Epithelial cell of prostate (primary cell): ENCODE measurements around the gene SH2D3C.
"Not testable (repeated sequence)": the region's sequence is repeated elsewhere in the genome, so short reads cannot be mapped to it uniquely, and the experiment has no call there.

Experiments used
- DNase-seq: peaks from one replicate; pipeline ENCODE4 v3.0.0-alpha.2; 2011; ENCODE audit warnings: low read depth, low spot score
- H3K27ac ChIP-seq: fragments of 450-650 bp; 2 replicates; pipeline ENCODE4 v1.5.1; 2017; ENCODE audit warnings: mild to moderate bottlenecking

Gene SH2D3C

DNA sequence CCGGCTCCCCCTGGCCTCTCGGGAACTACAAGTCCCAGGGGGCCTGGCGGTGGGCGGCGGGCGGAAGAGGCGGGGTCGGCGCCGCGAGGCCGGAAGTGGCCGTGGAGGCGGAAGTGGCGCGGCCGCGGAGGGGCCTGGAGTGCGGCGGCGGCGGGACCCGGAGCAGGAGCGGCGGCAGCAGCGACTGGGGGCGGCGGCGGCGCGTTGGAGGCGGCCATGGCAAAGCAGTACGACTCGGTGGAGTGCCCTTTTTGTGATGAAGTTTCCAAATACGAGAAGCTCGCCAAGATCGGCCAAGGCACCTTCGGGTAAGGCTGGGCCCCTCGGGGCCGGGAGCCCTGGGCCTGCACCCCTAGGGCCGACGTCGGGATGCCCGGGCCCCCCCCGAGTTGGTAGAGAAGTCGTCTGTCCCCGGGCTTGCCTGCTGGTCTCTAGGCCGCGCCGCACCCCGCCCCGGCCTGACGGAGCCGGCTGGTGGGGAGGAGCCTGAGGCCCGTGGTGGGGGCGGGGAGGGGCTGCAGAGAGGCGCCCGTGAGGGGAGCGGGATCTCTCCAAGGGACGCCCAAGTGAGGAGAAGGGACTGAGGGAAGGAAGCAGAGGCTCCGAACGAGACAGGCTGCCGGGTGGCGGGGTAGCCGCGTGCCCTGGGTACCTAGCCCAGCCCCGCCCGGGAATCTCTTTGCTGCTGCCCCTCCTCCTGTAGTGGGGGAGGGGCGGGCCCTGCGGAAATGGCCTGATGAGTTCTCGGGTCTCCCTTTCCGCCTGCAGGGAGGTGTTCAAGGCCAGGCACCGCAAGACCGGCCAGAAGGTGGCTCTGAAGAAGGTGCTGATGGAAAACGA, 7.7 kb upstream of the SH2D3C start, which contains the start of gene CDK9:
Gene CDK9 (plus strand): TSS at position 102 of the 840 bp plus-strand sequence. CDS start 115 bp downstream, at position 217.
- no peak for DNase-seq
- peak within 1 kb of the TSS; percentile 93 for H3K27ac ChIP-seq

DNA sequence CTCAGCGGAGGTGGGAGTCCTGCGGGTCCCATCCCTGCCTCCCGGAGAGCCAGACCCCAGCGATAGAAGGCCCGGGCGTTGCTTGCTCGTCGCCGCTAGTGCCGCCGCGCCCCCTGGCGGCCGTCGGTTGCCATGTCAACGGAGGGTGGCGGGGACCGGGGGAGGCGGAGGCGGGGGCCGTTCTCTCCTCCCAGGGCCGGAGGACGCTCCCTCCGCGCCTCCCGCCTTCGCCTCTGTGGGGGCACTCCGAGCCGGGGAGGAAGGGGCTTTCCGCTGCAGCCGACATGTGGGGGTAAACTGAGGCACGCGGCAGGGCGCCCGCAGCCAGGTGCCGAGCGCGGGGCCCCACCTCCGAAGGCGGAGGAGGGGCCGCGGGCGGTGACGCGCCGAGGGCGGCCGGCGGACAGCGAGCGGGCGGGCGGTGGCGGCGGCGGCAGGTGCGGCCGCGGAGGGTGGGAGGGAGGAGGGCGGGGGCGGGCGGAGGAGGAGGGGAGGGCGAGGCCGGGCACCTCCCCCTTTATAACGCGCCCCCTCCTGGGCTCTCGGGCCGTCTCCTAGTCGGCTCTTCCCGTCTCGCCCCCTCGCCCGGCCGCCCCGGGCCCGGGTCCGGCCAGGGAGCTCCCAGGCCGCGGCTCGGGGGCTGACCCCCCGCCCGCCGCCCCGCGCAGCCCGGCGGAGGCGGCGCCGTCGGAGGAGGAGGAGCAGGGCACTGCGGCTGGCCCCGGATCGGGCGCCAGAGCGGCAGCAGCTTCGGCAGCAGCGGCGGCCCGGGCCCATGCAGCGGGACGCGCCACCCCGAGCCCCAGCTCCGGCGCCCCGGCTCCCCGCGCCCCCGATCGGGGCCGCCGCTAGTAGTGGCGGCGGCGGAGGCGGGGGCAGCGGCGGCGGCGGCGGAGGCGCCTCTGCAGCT, 6.8 kb upstream of the SH2D3C start:
- peak overlapping the region; percentile 93 for H3K27ac ChIP-seq
- no peak for DNase-seq

DNA sequence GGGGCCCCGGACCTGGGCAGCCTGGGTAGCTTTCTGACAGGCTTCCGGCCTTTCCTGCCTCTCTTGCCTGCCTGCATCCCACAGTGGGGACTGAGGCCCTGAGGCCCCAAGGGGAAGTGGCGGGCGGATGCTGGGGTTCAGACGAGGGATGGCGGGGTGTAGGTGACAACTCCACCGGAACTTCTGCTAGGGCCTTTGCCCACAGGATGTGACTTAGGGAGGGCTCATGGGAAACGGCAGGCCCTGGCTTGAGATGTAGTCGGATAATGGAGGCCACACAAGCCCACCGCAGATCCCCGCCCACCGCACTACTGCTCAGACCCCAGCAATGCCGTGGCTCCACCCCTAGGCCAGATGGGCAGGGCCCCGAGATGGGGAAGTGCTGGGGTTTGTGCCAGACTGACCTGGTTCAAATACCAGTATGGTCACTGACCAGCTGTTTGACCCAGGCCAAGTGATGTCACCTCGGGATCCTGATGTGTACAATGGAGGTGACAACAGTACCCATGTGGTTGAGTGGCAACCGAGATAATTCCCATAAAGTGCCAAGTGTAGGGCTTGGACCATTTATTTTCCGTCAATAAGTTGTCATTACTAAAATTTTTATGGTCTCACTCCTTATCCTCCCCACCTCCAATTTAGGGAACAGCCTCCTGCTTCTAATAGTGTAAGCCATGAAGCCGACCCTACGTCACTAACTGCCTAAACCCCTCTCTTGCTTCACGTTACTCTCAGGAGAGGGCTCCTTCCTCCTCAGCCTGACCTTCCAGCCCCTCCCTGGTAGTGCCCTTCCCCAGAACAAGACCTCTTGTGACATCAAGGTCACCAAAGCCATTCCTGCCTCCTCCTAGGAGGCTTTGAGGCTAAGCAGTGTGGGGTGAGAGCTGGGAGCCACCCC, 4.9 kb upstream of the SH2D3C start:
- no peak for DNase-seq
- H3K27ac ChIP-seq: no peak overlapping the region

DNA sequence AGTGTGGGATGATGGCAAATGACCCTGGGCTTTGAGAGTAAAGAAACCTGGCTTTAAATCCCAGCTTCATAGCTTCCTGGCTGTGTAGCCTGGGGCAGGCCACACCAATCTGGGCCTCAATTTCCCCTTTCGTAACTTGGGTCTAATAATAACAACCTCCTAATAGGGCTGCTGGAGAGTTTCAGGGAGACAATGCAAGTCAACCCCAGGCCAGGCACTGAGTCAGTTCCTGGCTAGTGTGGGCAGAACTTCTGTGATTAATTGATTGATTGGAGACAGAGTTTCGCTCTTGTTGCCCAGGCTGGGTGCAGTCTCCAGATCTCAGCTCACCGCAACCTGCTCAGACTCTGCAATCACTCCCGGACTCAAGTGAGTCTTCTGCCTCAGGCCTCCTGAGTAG, 3.3 kb upstream of the SH2D3C start:
- no peak overlapping the region for H3K27ac ChIP-seq
- DNase-seq: no peak

DNA sequence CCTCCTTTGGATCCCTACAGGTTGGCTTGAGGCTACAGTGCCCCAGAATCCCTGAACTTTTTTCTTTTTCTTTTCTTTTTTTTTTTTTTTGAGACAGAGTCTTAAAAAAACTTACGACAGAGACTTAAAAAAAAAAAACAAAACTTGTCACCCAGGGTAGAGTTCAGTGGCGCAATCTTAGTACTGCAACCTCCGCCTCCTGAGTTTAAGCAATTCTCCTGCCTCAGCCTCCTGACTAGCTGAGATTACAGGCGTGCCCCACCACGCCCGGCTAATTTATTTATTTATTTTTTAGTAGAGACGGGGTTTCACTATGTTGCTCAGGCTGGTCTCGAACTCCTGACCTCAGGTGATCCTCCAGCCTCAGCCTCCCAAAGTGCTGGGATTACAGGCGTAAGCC, 2.4 kb upstream of the SH2D3C start:
- H3K27ac ChIP-seq: not testable (repeated sequence)

DNA sequence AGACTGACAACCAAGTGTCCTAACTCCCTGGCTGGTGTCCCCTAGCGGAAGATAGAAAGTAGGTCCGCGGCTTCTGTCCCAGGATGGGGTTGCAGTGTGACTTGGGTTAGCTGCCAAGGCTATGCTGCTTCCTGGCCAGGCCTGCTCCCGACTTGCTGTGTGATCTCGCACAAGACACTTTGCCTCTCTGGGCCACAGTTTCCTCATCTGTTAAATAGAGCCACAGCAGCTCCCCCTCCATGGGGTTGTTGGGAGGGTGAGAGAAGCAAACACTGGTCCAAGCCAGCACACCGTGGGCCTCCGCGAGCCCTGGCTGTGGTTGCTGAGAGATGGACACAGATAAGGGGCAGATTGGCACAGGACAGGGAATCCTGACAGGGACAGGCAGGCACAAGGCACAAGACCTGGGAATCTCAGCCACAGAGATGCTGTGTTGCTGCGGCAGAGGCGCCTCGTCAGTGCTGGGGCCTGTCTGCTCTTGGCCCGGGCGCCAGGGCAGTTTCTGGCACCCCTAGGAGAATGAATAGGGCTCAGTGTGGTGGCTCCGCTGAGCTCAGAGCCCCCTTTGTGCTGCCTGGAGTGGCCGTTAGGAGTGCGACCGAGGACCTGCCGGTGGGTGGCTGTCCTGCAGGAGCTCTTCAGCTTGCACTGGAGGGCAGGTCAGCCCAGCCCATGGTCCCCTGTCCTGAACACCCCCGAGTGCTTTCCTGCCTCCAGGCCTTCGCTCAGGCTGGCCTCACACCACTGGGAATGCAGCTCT, 1.8 kb upstream of the SH2D3C start:
- no peak overlapping the region for H3K27ac ChIP-seq
- DNase-seq: no peak

More for the DNA sequence above, 2.4 kb upstream of the SH2D3C start:
- not testable (repeated sequence) for DNase-seq

DNA sequence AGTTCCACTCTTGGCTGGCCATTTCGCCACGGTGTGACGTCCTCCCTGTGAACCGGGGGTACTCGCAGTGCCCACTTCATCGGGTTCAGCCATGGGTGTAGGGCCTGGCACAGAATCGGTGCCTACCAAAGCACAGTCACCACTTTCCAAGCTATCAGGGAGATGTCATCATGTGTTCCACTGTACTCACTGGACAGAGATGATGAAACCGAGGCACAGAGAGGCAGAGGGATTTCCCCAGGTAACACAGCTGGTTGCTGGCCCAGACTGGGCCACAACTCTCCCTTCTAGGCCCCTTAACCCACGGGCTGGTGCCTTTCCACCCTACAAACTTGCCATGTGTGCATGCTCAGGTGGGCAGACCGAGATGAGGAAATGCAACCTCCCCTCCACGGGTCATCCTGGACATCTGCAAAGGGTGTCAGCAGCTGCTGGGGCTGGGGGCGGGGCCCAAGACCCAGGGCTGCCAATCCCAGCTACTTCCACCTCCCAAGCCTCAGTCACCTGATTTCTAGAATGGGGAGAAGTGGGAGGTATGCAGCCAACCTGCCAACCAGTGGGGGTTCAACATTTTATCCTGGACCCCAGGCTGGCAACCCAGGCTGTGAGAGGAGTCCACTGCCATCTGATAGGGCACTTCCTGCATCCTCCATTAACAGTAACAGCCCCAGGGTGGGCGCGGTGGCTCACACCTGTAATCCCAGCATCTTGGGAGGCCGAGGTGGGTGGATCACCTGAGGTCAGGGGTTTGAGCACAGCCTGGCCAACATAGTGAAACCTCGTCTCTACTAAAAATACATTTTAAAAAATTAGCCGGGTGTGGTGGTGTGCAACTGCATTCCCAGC, 893 bp upstream of the SH2D3C start:
- no peak for DNase-seq
- no peak overlapping the region for H3K27ac ChIP-seq

DNA sequence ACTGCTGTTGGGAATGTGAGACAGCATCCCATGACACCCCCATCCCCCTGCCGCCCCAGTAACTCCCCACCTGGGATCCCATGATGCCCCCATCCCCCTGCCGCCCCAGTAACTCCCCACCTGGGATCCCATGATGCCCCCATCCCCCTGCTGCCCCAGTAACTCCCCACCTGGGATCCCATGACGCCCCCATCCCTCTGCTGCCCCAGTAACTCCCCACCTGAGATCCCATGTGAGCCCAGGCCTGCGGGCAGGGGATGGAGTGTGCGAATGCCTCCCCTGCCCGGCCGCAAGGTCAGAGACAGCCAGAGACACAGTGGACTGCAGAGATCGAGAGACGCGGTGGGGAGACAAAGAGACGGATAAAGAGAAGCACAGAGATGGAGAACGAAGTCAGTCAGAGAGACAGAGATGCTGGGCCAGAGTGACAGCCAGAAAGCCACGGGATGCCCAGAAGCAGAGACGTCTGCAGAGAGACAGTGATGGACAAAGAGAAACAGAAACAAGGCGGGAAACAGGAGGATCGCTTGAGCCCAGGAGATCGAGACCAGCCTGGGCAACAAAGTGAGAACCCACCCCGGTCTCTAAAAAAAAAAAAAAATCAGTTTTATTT, 992 bp downstream of the SH2D3C start:
- no peak overlapping the region for H3K27ac ChIP-seq
- no peak for DNase-seq

DNA sequence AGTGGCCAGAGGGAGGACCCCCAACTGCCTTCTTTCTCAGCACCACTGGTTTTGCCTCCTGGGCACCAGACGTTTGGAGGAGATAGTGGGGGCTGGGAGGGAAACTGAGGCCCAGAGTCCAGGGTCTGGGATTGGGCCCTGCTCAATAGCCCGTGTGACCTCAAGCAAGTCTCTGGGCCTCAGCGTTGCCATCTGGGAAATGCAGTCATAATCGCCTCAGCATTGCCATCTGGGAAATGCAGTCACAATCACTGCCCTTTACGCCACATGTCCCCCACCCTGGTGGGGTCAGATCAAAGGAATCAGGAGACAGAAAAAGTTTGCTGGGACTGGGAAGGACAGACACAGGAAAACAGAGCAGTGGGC, 1.6 kb downstream of the SH2D3C start:
- DNase-seq: no peak
- H3K27ac ChIP-seq: no peak overlapping the region

DNA sequence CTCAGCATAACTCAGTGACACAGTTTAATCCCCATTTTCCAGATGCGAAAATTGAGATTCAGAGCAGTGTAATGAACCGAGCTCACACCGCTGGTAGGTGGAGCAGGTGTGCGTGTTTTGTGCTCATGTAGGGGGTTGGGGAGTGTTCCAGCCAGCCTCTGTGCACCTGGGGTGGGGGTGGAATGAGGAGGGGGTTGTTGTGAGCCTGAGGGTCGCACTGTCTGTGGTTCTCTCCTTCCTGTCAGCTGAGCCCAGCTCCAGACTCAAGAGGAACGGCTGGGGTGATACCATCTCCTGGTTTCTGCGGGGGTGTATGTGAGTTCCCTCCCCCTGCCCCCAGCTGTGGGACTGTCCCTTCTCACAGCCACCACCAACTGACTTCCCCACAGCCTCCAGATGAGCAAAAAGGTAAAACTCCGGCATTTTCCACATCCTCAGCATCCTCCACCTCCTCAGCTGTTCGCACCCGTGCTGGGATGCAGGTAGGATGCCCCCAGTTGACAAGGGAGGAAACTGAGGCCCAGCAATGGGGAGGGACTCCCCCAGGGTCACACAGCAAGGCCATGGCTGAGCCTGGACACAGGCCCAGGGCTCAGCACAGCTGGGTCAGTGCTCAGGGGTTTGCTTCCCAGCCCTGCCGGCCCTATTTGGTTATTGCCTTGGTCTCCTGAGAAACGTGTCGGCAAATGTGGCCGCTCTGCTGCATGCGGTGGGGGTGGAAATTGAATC, 2.1 kb downstream of the SH2D3C start:
- no peak for DNase-seq
- H3K27ac ChIP-seq: no peak overlapping the region

DNA sequence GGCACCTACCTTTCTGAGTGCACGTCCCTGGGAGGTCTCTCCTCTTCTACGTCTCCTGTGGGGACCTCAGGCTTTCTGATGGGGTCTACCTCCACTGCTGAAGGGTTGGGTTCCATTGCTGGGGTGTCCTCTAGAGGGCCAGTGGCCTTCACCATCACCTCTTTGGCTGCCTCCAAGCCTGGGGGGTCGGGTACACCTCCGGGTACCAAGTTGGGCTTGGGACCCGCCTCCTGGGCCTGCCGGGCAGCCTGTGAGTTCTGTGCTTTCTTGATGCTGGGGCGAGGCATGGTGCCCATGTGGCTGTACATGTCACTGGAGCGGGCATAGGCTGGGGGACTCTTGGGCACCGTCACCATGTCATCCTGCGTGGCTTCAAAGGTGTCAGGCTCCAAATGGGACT, 4.5 kb downstream of the SH2D3C start:
- DNase-seq: no peak
- H3K27ac ChIP-seq: no peak overlapping the region

DNA sequence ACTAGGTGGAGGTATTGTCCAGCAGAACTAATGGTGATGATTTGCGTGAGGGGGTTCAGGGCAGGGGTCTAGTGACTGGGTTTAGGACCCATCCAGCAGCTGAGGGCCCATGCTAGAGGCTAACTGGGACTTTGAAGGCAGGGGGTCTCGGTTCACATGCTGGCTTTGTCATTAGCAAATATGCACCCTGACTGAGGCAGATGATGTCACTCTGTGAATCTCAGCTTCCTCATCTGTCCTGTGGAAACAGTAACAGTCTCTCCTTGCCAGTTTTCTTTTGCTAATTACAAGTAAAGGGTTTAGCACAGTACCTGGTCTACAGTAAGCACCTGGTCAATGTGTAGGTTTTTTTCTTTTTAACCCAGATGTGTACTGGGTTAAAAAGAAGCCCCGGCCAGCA, 5.2 kb downstream of the SH2D3C start:
- no peak overlapping the region for H3K27ac ChIP-seq
- DNase-seq: no peak

DNA sequence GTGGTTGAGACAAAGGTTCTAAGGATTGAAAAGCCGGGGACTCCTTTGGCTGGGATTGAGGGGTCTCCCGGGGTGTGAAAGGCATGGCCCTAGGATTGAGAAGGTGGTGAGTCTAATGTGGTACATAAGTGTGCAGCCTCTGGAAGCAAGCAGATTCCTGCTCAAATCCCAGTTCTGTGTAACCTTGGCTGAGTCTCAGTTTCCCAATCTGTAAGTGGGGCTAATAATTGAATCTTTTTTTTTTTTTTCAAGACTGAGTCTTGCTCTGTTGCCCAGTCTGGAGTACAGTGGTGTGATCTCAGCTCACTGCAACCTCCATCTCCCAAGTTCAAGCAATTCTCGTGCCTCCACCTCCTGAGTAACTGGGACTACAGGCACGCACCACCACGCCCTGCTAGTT, 5.9 kb downstream of the SH2D3C start:
- no peak overlapping the region for H3K27ac ChIP-seq
- no peak for DNase-seq

DNA sequence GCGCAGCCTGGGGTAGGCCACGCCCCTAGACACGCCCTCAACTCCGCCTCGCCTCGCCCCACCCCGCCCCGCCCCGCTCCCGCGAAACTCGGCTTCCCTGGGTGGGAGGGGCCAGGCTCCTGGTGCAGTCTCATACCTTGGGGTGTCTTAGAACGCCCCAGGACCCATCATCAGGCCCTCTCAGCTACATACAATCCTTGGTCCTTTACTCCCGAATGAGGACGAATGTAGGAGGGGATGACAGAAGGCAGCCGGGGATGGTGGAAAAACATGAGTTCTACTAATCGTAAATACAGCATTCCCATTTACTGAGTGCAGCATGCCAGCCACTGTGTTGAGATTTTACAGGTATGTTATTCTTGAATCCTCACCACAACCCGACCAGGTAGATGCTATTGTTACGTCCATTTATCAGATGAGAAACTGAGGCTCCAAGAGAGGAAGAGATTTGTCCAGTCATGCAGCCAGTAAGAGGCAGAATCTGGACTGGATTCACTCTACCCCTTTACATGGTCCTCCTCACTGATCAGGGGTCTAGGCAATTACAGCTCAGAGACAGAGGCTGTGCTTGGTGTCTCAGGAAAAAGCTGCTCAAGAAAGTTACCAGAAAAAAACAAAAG, 6.8 kb downstream of the SH2D3C start:
- DNase-seq: no peak
- no peak overlapping the region for H3K27ac ChIP-seq

DNA sequence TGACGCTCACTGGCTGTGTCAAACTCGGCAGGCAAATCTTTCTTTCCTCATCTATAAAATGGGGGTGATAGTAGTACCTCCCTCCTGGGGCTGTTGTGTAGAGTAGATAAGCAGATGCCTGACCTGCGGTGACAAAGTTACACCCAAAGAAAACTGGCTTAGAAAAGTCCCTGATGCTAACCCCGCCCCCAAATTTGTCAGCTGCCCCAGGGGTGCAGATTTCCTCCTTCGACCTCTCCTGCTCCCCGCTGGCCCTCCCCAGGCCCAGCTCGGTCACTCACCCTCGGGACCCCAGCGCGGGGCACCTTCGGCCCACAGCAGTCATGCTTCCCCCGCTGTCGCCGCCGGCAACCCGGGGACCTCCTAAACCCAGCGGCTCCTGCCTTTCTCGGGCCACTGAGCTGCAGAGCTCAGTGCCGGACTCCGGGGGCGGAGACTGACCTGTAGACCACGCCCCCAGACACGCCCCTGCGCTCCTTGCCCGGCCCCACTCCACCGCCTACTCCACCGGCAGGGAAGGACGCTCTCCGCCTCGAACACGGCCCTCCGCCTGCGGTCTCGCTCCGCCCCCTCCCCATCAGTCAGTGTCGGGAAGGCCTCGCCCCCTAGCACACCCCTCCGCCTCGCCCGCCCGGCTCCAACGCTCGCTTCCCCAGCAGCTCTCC, 7.4 kb downstream of the SH2D3C start:
- DNase-seq: peak; percentile 91
- H3K27ac ChIP-seq: no peak overlapping the region

DNA sequence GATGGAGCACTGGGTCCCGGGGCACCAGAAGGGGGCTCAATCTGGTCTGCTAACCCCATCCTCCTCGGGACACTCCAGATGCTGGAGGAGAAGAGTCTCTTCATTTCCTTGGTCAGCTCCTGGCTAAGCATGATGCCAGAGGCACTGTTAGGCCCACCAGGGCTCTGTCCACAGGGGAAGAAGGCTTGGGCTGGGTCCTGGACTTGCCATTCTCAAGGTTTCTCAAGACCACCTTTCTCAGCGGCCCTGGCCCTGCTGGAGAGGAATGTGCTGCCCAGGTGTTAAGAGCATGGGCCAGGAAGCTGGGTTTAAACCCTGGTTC, 7.9 kb downstream of the SH2D3C start:
- no peak for DNase-seq
- no peak overlapping the region for H3K27ac ChIP-seq
